Skeletal muscle cell (primary cell): ENCODE results near the gene GIN1.
"Not testable (repeated sequence)": the region's sequence is repeated elsewhere in the genome, so short reads cannot be mapped to it uniquely, and the experiment has no call there.

Source experiments
- DNase-seq: peaks from one replicate; pipeline ENCODE4 v3.0.0-alpha.2; 2010; ENCODE audit warnings: low read depth
- H3K4me3 ChIP-seq: 2 replicates; pipeline ENCODE4 v1.5.1; 2011; ENCODE audit warnings: low read depth, mild to moderate bottlenecking, control low read depth, low read length, moderate library complexity

GIN1 gene, protein sequence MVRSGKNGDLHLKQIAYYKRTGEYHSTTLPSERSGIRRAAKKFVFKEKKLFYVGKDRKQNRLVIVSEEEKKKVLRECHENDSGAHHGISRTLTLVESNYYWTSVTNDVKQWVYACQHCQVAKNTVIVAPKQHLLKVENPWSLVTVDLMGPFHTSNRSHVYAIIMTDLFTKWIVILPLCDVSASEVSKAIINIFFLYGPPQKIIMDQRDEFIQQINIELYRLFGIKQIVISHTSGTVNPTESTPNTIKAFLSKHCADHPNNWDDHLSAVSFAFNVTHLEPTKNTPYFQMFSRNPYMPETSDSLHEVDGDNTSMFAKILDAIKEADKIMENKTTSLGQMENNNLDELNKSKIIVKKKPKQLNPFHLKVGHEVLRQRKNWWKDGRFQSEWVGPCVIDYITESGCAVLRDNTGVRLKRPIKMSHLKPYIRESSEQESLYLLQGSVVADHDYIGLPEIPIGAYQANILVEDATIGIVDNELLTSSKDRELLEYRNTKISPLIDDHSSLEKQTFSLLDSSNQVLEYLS

DNA sequence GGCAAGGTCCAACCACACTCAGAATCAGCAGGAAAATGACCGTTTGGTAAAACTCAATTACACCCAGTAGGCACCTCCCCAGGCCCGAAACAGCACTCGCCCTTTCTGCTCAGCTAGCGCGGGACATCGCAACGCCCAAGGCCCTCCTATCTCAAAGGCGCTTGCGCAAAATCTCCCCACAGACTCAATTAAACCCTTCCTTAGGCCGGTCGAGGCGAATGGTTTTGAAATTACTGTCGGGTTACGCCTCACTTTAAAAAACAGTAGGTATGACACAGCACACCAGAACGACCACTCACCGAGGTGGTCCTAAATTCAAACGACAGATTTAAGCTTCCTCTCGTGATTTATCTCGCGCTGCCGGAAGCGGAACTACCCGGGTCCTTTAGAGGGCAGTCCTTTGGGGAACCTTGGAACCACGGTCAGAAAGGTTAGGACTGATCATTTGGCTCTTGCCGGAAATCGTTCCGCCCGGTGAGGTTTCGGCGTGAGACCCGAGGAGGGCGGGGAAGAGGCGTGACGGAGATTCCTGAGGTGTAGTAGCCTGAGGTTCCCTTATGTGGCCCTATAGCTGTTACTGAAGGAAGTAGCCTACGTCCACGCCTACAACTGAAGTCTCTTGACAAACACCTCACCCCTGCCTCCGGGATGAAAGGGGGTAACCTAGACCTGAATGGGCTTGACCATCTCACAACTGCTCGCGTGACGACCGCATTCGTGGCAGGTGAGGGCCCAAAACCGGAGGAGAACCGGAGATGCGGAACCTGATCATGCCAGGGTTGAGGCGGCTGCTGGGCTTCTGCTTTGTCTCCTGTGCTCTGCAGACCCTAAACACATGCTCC, at the start of gene GIN1, which contains the start of gene PPIP5K2:
GIN1 (minus strand) TSS at position 374 of the 842 bp plus-strand sequence. CDS start 11,431 bp downstream, outside the sequence.
PPIP5K2 (plus strand) TSS at position 537 of the 842 bp plus-strand sequence. CDS start 9,289 bp downstream, outside the sequence.
- H3K4me3 ChIP-seq, result peak within 1 kb of the TSS; percentile 81
- DNase-seq, result peak; percentile 96

DNA sequence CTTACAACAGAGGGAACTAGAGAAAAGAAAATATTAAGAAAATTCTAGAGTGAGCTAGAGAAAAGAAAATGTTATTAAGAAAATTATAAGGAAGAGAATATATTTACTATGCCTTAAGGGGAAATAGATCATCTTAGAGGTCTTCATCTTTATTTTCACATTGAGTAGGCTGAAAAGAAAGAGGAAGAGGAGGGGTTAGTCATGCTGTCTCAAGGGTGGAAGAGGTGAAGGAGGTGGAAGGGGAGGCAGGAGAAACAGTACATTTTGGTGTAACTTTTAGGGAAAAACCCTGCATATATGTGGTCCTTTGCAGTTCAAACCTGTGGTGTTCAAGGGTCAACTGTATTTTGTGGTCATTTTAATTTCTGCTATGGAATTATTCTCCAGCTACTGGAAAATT, 46.8 kb upstream of the GIN1 start:
- no peak overlapping the region for H3K4me3 ChIP-seq
- no peak for DNase-seq

DNA sequence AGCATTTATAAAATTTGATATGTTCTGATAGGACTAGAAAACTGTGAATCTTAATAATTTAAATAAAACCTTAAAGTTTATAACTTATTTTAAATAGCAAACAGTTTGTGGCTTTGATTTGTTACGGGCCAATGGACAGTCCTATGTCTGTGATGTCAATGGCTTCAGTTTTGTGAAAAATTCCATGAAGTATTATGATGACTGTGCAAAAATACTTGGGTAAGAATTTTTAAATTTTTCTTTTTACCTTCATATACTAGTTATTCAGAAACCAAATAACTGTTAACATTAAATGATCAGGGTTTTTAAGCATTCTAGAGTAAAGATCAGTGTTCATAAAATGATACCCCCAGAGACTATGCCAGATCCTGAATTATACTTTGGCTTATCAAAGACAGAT, 31.2 kb upstream of the GIN1 start:
- H3K4me3 ChIP-seq, result no peak overlapping the region
- no peak for DNase-seq

DNA sequence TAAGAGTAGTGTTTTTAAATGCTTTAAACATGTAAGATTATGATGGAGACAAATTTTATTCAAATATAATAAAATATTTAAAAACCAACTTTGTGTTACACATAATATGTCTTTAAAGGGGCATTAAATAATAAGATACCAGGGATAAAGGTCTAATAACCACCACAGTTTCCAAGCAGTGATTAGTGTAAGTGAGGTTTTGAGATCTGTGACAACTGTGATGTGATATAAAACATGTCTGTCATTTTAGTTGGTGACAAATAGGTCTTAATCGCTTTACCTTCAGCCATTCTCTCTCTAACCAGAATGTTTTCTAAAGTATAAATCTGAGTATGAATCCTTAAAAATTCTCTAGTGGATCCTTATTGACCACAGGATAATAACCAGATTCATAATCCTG, 28.3 kb upstream of the GIN1 start:
- no peak overlapping the region for H3K4me3 ChIP-seq
- no peak for DNase-seq

DNA sequence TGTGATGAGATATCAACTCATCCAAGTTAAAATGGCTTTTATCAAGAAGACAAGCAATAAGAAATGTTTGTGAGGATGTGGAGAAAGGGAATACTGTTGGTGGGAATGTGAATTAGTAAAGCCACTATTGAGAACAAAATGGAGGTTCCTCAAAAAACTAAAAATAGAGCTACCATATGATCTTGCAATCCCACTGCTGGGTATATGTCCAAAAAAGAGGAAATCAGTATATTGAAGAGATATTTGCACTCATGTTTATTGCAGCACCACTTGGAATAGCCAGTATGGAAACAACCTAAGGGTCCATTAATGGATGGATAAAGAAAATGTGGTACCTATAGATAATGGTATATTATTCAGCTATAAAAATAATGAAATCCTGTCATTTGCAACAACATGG, 25.3 kb upstream of the GIN1 start:
- no peak overlapping the region for H3K4me3 ChIP-seq
- no peak for DNase-seq

- not testable (repeated sequence) for DNase-seq, H3K4me3 ChIP-seq
These were observed 22.2 kb upstream of the GIN1 start for GRCh38 chr5:103142132-103142531.

- DNase-seq, result peak; percentile 17
- H3K4me3 ChIP-seq, result no peak overlapping the region
These were observed 19.4 kb upstream of the GIN1 start for GRCh38 chr5:103139264-103139865.

- H3K4me3 ChIP-seq, result no peak overlapping the region
- no peak for DNase-seq
These were observed 18.3 kb upstream of the GIN1 start for GRCh38 chr5:103138202-103138690.

- H3K4me3 ChIP-seq, result no peak overlapping the region
- DNase-seq, result no peak
These were observed 15.5 kb upstream of the GIN1 start for GRCh38 chr5:103135461-103135860.

DNA sequence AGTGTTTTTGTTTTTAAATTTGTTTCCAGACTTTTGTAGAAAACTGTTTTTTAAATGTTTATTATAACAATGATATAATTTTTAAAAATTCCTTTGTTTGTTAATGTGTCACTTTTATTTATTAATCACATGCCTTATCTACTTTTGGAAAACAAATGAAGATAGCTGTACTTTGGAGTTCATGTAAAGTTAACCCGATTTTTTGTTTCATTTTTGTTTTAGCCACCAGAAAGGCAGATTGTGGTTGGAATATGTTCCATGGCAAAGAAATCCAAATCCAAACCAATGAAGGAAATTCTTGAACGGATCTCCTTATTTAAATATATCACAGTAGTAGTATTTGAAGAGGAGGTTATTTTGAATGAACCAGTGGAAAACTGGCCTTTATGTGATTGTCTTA, 13.3 kb upstream of the GIN1 start:
- no peak for DNase-seq
- no peak overlapping the region for H3K4me3 ChIP-seq

DNA sequence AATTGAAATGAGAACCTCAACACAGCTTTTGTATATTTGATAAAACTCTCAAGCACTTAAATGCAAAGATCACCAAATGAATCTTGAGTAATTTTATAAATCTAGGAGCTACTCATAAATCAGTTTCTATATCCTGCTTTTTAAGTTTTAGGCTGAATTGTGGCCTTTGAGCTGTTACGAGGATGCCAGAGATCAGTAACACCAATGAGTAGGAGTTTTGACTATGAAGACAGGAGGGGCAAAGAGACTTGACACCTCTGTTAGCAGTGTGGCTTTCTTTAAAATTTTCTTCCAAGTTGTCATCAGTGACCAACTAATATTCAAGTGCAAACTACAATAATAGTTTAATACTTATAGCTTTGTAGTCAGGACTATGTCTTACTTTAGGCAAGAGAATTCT, 12.7 kb upstream of the GIN1 start:
- H3K4me3 ChIP-seq, result no peak overlapping the region
- no peak for DNase-seq

- no peak for DNase-seq
- no peak overlapping the region for H3K4me3 ChIP-seq
These were observed 8.3 kb upstream of the GIN1 start for GRCh38 chr5:103128202-103128601.

DNA sequence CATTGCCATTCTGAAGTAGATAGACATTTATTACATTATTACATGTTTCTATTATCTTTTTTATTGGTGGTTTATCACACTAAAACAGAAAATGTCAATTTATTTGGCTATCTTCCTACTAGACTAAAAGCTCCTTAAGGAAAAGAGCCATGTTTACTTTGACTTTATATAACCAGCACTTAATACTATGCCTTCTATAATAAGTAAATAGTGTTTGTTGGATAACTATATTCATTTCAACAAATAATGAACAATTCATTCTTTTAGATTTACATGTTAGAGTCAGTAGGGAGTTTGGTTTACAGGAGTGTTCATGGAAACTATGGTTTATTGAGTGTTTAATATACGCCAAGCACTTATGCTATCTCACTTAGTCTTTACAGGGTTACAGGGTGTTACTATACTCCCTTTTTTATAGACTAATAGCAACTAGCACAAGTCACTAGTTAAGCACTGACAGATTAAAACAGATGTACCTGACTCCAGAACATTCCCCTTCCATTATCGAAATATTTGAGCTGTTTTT, 7.4 kb upstream of the GIN1 start:
- no peak overlapping the region for H3K4me3 ChIP-seq
- no peak for DNase-seq

GRCh38 chr5:103126557-103126956, 6.6 kb upstream of the GIN1 start:
- DNase-seq, result no peak
- H3K4me3 ChIP-seq, result no peak overlapping the region

DNA sequence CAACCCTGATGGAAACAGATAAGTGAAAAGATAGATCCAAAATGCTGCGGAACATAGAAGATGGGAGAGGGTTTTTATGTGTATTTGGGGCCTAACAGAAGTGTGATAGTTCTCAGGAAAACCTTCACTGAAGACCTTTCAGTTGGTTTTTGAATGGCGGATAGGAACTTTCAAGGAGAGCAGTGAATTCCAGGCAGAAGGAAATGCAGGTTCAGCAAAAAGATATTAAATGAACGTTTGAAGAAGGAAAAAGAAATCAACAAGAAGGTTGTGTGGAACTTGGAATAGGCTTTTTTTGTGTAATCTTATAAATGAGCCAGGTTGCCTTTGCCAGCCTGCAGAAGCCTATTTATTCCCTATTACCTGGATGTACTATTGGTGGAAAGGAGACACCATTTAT, 2.3 kb upstream of the GIN1 start:
- H3K4me3 ChIP-seq, result no peak overlapping the region

DNA sequence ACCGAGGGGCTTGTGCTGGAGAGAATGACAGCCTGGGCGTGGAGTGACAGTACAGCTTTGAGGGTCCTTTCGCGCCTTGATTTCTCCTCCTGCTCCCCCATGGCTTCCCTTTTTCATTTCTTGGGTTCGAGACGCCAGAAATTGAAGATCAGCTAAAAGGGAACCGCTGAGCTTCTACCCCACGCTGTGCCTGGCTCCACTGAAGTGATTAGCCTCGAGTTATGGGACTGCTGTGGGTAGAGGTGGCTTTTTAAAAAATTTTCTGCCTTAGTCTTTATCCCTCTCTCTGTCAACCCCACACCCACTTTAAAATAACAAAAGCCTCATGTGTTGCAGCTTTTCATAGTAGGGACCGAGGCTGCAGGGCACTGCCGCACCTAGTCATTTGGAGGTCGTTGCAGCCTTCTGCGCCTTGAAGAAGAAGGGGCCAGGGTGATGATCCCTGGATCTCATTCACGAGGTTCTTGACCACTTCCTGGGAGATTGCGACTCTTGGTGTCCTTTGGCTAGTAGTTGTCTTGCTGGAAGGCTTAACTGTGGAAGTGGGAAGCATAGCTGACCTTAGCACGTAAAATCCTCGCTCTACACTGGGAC, 766 bp upstream of the GIN1 start:
- peak overlapping the region; percentile 81 for H3K4me3 ChIP-seq
- no peak for DNase-seq

More for the DNA sequence above, 2.3 kb upstream of the GIN1 start:
- DNase-seq, result no peak

DNA sequence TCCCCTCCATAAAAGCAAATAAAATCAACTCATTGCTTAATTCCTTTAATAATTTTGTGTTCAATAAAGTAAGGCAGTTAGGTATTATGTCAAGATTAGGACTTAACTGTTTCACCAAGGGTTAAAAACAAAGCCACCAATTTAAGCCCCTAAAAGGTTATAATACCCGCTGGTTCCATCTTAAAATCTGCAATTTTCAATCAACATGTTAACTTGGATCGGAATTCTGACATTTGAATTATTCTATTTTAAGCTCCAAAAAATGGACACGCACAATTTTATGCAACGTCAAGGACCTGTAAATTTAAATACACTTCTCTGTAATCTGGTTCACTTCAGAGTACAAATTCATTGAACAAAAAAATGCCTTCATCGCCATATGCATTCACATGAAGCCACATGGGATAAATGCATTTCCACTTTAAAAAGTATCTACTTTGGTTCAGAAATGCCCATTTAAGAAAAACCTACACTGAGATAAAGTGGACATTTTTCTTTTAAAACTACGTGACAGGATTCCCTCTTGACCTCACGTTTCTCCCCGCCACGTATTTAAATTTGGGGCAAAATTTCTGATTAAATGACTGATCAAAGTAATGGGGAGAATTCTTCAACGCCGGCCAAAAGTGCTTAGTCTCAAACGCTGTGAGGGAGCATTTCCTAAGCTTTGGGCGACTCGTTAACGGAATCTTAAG, 721 bp downstream of the GIN1 start:
- peak overlapping the region; percentile 81 for H3K4me3 ChIP-seq
- no peak for DNase-seq

DNA sequence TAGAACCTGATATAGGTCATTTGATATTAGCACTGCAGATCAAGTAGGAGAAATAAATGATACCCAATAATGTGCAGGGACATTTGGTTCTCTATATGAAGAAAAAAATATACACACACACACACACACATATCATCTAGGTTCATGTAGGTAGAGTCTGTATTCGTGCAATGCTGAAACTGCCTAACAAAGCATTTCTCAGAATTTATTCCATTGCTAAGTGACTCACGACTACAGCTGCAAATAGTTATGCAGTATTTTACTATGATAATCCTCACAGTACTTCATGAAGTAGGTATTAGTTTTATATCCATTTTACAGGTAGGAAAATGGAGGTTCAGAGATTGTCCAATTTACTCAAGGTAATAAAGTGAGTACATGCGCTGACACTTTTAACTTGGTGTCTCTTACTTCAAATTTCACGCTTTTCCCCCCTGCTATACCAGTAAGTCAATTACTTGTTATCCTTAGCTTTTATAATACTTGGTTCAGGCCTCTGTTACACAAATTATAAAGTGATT, 2.4 kb downstream of the GIN1 start:
- no peak overlapping the region for H3K4me3 ChIP-seq
- DNase-seq, result no peak
